Mesendoderm (in vitro differentiated cells): ENCODE data around the gene SMYD2.

Source experiments
- DNase-seq: peaks from one replicate; pipeline ENCODE4 v3.0.0; 2013
- H2AK5ac ChIP-seq: 2 replicates; pipeline ENCODE4 v1.6.1; 2013; ENCODE audit warnings: low read length, inconsistent platforms
- H2BK120ac ChIP-seq: 2 replicates; pipeline ENCODE4 v1.6.1; 2013; ENCODE audit warnings: low read depth, mild to moderate bottlenecking, low read length, moderate library complexity, mixed read lengths
- H2BK15ac ChIP-seq: replicated peaks from 2 replicates; pipeline ENCODE4 v1.6.1; 2013; ENCODE audit warnings: low read depth, mild to moderate bottlenecking, moderate library complexity
- H2BK5ac ChIP-seq: 2 replicates; pipeline ENCODE4 v1.6.1; 2013; ENCODE audit warnings: low read length, inconsistent platforms
- H3K18ac ChIP-seq: 2 replicates; pipeline ENCODE4 v1.6.1; 2013; ENCODE audit warnings: mild to moderate bottlenecking, low read length, mixed read lengths
- H3K23ac ChIP-seq: one replicate; pipeline ENCODE4 v1.6.1; 2013; ENCODE audit warnings: low read length
- H3K27ac ChIP-seq: 2 replicates; pipeline ENCODE4 v1.5.1; 2013; ENCODE audit warnings: low read depth, mild to moderate bottlenecking, inconsistent platforms, low read length, moderate library complexity
- H3K27me3 ChIP-seq: 2 replicates; pipeline ENCODE4 v1.6.1; 2013; ENCODE audit warnings: low read length, control low read depth, mild to moderate bottlenecking, inconsistent platforms; ENCODE audit not compliant: insufficient read depth, poor library complexity
- H3K36me3 ChIP-seq: 2 replicates; pipeline ENCODE4 v1.6.1; 2013; ENCODE audit warnings: low read length, inconsistent platforms; ENCODE audit not compliant: control insufficient read depth, insufficient read depth
- H3K4ac ChIP-seq: one replicate; pipeline ENCODE4 v1.6.1; 2013; ENCODE audit warnings: low read depth, mild to moderate bottlenecking, low read length, moderate library complexity
- H3K4me1 ChIP-seq: 2 replicates; pipeline ENCODE4 v1.6.1; 2013; ENCODE audit warnings: low read depth, low read length, inconsistent platforms; ENCODE audit not compliant: control insufficient read depth
- H3K4me2 ChIP-seq: 2 replicates; pipeline ENCODE4 v1.6.1; 2013; ENCODE audit warnings: low read length
- H3K4me3 ChIP-seq: 2 replicates; pipeline ENCODE4 v1.5.1; 2013; ENCODE audit warnings: mild to moderate bottlenecking, low read length
- H3K56ac ChIP-seq: one replicate; pipeline ENCODE4 v1.6.1; 2013; ENCODE audit warnings: low read length
- H3K79me1 ChIP-seq: 2 replicates; pipeline ENCODE4 v1.6.1; 2013; ENCODE audit warnings: low read length, inconsistent platforms
- H3K79me2 ChIP-seq: 2 replicates; pipeline ENCODE4 v1.6.1; 2013; ENCODE audit warnings: mild to moderate bottlenecking, low read length; ENCODE audit not compliant: control insufficient read depth, insufficient read depth
- H3K9ac ChIP-seq: 2 replicates; pipeline ENCODE4 v1.6.1; 2013; ENCODE audit warnings: low read length, inconsistent platforms
- H4K5ac ChIP-seq: one replicate; pipeline ENCODE4 v1.6.1; 2013; ENCODE audit warnings: low read length
- H4K8ac ChIP-seq: one replicate; pipeline ENCODE4 v1.6.1; 2013; ENCODE audit warnings: low read depth, mild to moderate bottlenecking, control low read depth, low read length, moderate library complexity
- WGBS: extraction: QIAGEN DNeasy Blood & Tissue Kit; methylation state at CpG from one replicate; pipeline ENCODE4 v1.1.7; 2013; ENCODE audit warnings: low lambda C conversion rate, missing lambda C conversion rate; ENCODE audit not compliant: insufficient coverage; ENCODE audit errors: extremely low coverage; 5-methylcytosine and 5-hydroxymethylcytosine counted together

SMYD2 gene

DNA sequence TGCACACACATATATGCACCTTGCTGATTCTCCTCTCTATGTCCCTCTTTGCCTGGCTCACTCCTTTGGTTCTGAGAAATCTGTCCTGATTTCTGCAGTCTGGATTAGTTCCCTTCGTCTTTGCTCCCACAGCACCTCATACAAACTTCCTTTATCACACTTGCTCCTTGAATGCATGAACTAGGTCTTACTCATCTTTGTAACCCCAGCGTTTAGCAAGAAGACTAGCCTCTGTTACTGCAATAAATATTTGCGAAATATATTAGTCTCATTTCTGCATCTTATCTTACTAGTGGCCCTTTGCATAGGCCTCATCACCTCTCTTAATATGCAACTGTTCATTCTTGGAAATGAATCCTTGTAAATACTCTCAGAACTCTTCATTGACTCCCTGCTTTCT is 11.4 kb downstream of the SMYD2 start:
- Histone ChIP-seq H3K79me1 (peaks cover 3% of the 10 kb centered on the region), H2AK5ac (no peak overlapping the region), H3K23ac (no peak overlapping the region), H4K8ac (no peak overlapping the region), H3K36me3 (no peaks in the 10 kb centered on the region), H3K4ac (no peak overlapping the region), H3K79me2 (no peaks in the 10 kb centered on the region), H3K27ac (no peak overlapping the region), H3K27me3 (no peaks in the 10 kb centered on the region), H3K56ac (no peak overlapping the region), H4K5ac (no peak overlapping the region), H2BK120ac (no peak overlapping the region), H3K18ac (no peak overlapping the region), H2BK15ac (no peak overlapping the region), H3K4me2 (no peak overlapping the region), H3K4me1 (peaks cover 5% of the 10 kb centered on the region), H2BK5ac (no peak overlapping the region), H3K9ac (no peak overlapping the region), H3K4me3 (no peak overlapping the region)
- WGBS = no CpG with 5 or more reads among the region's 3 CpGs
- DNase-seq = no peak

DNA sequence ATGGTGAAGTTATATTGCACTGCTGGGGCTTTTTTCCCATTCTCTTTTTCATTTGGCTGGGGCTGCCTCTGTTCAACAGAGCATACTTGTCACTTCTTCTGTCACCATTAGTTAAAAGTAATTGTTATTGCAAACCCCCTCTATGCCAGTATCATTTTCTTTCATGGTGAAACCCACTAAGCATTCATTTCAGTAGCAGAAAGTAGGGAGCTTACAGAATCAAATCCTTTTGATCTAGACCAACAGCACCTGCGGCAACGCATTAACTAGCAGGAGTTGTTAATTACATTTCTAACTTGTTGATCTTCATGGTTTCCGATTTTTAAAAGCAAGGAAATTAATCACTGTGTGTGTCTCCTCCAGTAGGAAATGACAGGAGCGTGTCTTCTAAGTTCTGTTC is 15.0 kb downstream of the SMYD2 start:
- no peak overlapping the region for H3K56ac ChIP-seq
- H3K23ac ChIP-seq = no peak overlapping the region
- H3K9ac ChIP-seq = no peak overlapping the region
- H2BK15ac ChIP-seq = no peak overlapping the region
- no CpG with 5 or more reads among the region's 4 CpGs for WGBS
- H3K79me1 ChIP-seq = peaks cover 3% of the 10 kb centered on the region
- no peak overlapping the region for H2BK120ac ChIP-seq
- no peak overlapping the region for H3K27ac ChIP-seq
- no peak overlapping the region for H4K5ac ChIP-seq
- H4K8ac ChIP-seq = no peak overlapping the region
- H2AK5ac ChIP-seq = no peak overlapping the region
- H3K36me3 ChIP-seq = no peaks in the 10 kb centered on the region
- H3K4me3 ChIP-seq = no peak overlapping the region
- H3K18ac ChIP-seq = no peak overlapping the region
- no peak overlapping the region for H3K4ac ChIP-seq
- no peak overlapping the region for H2BK5ac ChIP-seq
- peaks cover 3% of the 10 kb centered on the region for H3K4me1 ChIP-seq
- no peaks in the 10 kb centered on the region for H3K27me3 ChIP-seq
- H3K79me2 ChIP-seq = no peaks in the 10 kb centered on the region
- no peak overlapping the region for H3K4me2 ChIP-seq
- DNase-seq = no peak

DNA sequence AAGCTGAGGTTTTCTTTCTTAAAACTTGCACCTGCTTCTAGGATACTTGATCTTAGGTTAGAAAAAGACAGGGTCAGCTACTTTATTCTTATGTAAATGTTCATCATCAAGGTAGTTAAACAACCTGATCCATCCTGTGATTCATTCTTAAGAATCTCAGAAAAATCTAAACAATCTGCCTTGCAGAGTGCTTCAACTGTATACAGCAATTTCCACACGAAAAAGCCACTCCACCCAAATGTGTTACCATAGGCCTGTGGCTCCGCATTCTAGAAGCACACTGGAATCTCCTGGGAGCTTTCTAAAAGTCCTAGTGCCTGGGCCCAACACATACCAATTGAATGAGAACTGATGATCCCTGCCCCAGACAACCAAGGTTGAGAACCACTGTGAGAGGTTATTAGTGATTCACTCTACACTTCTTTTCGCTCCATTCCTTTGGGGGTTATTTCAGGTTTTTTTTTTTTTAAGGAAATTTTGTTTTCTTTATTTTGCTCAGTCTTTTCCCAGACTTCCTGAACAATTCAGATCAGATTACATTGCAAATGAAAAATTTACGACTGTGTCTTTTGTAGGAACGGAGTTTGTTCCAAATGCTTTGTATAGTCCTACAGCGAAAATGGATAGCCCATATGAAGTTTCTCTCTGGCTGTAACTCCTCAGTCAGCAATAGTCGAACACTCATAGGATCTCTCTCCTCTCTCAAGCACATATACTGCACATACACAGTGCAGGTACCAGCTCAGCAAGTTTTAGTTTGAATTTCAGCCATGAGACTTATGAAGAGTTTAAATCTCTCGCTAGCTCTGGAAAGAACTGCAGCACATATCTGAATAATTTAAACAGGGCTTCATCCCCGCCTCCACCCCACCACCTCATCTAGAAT is 16.1 kb downstream of the SMYD2 start:
- H3K4ac ChIP-seq = peak overlapping the region; percentile 16
- peak overlapping the region; percentile 60 for H3K18ac ChIP-seq
- H3K4me1 ChIP-seq = peaks cover 3% of the 10 kb centered on the region
- H3K4me3 ChIP-seq = no peak overlapping the region
- H3K27ac ChIP-seq = peak overlapping the region; percentile 55
- no peak overlapping the region for H4K8ac ChIP-seq
- peak; percentile 87 for DNase-seq
- no peaks in the 10 kb centered on the region for H3K36me3 ChIP-seq
- H2BK5ac ChIP-seq = no peak overlapping the region
- H2BK120ac ChIP-seq = no peak overlapping the region
- H3K79me2 ChIP-seq = no peaks in the 10 kb centered on the region
- no peak overlapping the region for H2BK15ac ChIP-seq
- H2AK5ac ChIP-seq = no peak overlapping the region
- no peaks in the 10 kb centered on the region for H3K27me3 ChIP-seq
- H3K4me2 ChIP-seq = no peak overlapping the region
- no CpG with 5 or more reads among the region's 9 CpGs for WGBS
- no peak overlapping the region for H3K23ac ChIP-seq
- H3K79me1 ChIP-seq = peaks cover 3% of the 10 kb centered on the region
- no peak overlapping the region for H3K56ac ChIP-seq
- H4K5ac ChIP-seq = no peak overlapping the region
- H3K9ac ChIP-seq = no peak overlapping the region

DNA sequence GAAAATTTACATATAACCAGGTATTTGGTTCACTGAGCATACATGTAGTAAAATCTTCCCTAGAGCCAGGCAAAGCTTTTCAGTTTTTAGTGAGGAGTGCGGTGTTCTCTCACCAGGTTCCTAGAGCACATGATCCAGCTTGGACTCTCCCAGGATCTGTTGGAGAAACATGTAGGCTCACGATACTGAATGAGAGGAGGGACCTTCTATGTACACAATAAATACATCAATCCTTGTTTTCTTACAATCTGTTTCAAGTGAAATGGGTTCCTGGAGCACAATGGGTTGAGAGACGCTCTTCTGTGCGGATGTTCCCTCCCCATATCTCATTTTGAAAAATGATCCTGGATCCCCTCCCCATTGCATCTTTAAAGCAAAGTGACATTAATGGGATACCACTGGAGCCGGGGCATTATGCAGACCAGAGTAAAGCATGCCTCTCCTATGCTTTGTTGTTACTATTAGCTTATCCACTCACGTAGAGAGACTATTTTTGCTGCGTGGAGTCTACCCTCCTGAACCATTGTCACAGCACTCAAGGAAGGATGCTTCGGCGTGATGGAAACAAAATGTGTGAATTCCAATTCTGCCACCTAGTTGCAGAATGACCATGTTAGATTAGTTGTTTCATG is 19.3 kb downstream of the SMYD2 start:
- H3K36me3 ChIP-seq = no peaks in the 10 kb centered on the region
- no peak overlapping the region for H2AK5ac ChIP-seq
- H3K4me2 ChIP-seq = no peak overlapping the region
- no peak overlapping the region for H3K9ac ChIP-seq
- H2BK15ac ChIP-seq = no peak overlapping the region
- no peak overlapping the region for H3K27ac ChIP-seq
- H3K4me3 ChIP-seq = no peak overlapping the region
- no CpG with 5 or more reads among the region's 9 CpGs for WGBS
- no peak overlapping the region for H4K5ac ChIP-seq
- no peaks in the 10 kb centered on the region for H3K27me3 ChIP-seq
- no peak overlapping the region for H2BK5ac ChIP-seq
- no peak for DNase-seq
- H3K4ac ChIP-seq = no peak overlapping the region
- no peak overlapping the region for H2BK120ac ChIP-seq
- no peaks in the 10 kb centered on the region for H3K79me2 ChIP-seq
- no peak overlapping the region for H3K18ac ChIP-seq
- peaks cover 2% of the 10 kb centered on the region for H3K79me1 ChIP-seq
- H3K4me1 ChIP-seq = peaks cover 4% of the 10 kb centered on the region
- H3K23ac ChIP-seq = no peak overlapping the region
- no peak overlapping the region for H3K56ac ChIP-seq
- no peak overlapping the region for H4K8ac ChIP-seq

DNA sequence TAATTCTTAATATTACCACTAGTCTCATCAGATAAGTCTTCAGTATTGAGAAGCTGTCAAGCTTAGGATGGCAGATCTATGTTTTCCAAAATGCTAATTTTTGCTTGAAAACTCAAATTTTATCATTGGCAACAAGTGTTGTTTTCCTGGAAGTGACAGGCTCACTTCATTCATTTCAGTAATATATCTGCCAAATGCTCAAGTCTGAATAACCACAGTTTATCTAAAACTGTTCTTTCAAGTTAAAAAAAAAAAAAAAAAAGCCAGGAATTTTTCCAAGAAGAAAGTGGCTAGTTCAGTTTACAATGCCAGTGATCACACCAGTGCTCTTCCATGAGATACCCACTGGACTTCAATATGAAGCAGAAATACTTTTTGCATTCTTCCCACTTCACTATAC is 20.6 kb downstream of the SMYD2 start:
- no peak overlapping the region for H2BK15ac ChIP-seq
- no peak overlapping the region for H2BK120ac ChIP-seq
- H2AK5ac ChIP-seq = no peak overlapping the region
- no peak overlapping the region for H3K4me2 ChIP-seq
- DNase-seq = no peak
- H3K79me2 ChIP-seq = no peaks in the 10 kb centered on the region
- H4K8ac ChIP-seq = no peak overlapping the region
- no peaks in the 10 kb centered on the region for H3K36me3 ChIP-seq
- H3K18ac ChIP-seq = no peak overlapping the region
- H4K5ac ChIP-seq = no peak overlapping the region
- no peak overlapping the region for H3K23ac ChIP-seq
- no peak overlapping the region for H3K4me3 ChIP-seq
- H3K79me1 ChIP-seq = peaks cover 2% of the 10 kb centered on the region
- H2BK5ac ChIP-seq = no peak overlapping the region
- H3K27ac ChIP-seq = no peak overlapping the region
- H3K4me1 ChIP-seq = peaks cover 4% of the 10 kb centered on the region
- H3K27me3 ChIP-seq = no peaks in the 10 kb centered on the region
- no peak overlapping the region for H3K56ac ChIP-seq
- H3K4ac ChIP-seq = no peak overlapping the region
- H3K9ac ChIP-seq = no peak overlapping the region
